ENCODE measurements around the gene AP2M1. TPM values are rescaled to one million over a fixed set of nuclear protein-coding genes. Genes with fewer than 3 reads are reported as not detected.

Gene AP2M1
- total RNA-seq, 1 donor from 2014 or later = 318 TPM

Other genes starting within 250 kb of the AP2M1 start
- gene ABCC5, start 157.0 kb upstream of the AP2M1 start, total RNA-seq = 44.1 TPM
- not detected for gene HTR3D, start 143.1 kb upstream of the AP2M1 start, total RNA-seq
- not detected for gene HTR3C, start 121.8 kb upstream of the AP2M1 start, total RNA-seq
- gene HTR3E, start 77.8 kb upstream of the AP2M1 start, total RNA-seq = not detected
- 33.1 TPM for gene EIF2B5, start 39.5 kb upstream of the AP2M1 start, total RNA-seq
- 76.8 TPM for gene DVL3, start 19.5 kb upstream of the AP2M1 start, total RNA-seq
- 75.6 TPM for gene ABCF3, start 11.3 kb downstream of the AP2M1 start, total RNA-seq
- gene VWA5B2, start 54.7 kb downstream of the AP2M1 start, total RNA-seq = not detected
- 18.5 TPM for gene ALG3, start 74.1 kb downstream of the AP2M1 start, total RNA-seq
- gene EEF1AKMT4, start 74.8 kb downstream of the AP2M1 start, total RNA-seq = 1.6 TPM
- gene CAMK2N2, start 86.7 kb downstream of the AP2M1 start, total RNA-seq = not detected
- not detected for gene ECE2, start 101.2 kb downstream of the AP2M1 start, total RNA-seq
- gene PSMD2, start 124.4 kb downstream of the AP2M1 start, total RNA-seq = 242 TPM
- gene EIF4G1, start 139.8 kb downstream of the AP2M1 start, total RNA-seq = 250 TPM
- 41.0 TPM for gene FAM131A, start 162.7 kb downstream of the AP2M1 start, total RNA-seq
- gene CLCN2, start 186.8 kb downstream of the AP2M1 start, total RNA-seq = 3.6 TPM
- gene POLR2H, start 186.9 kb downstream of the AP2M1 start, total RNA-seq = 26.0 TPM
- gene THPO, start 203.4 kb downstream of the AP2M1 start, total RNA-seq = 0.37 TPM
- 4.6 TPM for gene CHRD, start 205.2 kb downstream of the AP2M1 start, total RNA-seq